ENCODE results near the gene LUC7L2.

The LUC7L2 gene

GRCh38 chr7:139431010-139431409 lies 71.3 kb downstream of the LUC7L2 start:
- Histone ChIP-seq H3K27me3 (ENCODE audit: insufficient read depth, low read depth, severe bottlenecking) (no peaks in the 10 kb centered on the region), H3K36me3 (peaks cover 17% of the 10 kb centered on the region), H3K4me3 (ENCODE audit: low read depth, low read length) (no peak overlapping the region), H3K27ac (no peak overlapping the region), H3K9me3 (ENCODE audit: severe bottlenecking) (no peaks in the 10 kb centered on the region)
- no peak for TF ChIP-seq CTCF (IDR thresholded peaks at IDR 0.05; ENCODE audit: low read depth, low read length)
- DNase-seq: no peak

- Histone ChIP-seq H3K36me3 (peaks cover 18% of the 10 kb centered on the region), H3K27me3 (ENCODE audit: insufficient read depth, low read depth, severe bottlenecking) (no peaks in the 10 kb centered on the region), H3K4me3 (ENCODE audit: low read depth, low read length) (no peak overlapping the region), H3K9me3 (ENCODE audit: severe bottlenecking) (no peaks in the 10 kb centered on the region), H3K27ac (no peak overlapping the region)
- no peak for TF ChIP-seq CTCF (IDR thresholded peaks at IDR 0.05; ENCODE audit: low read depth, low read length)
- no peak for DNase-seq
Measured at GRCh38 chr7:139431459-139431858, 71.8 kb downstream of the LUC7L2 start.

- no peak for TF ChIP-seq CTCF (IDR thresholded peaks at IDR 0.05; ENCODE audit: low read depth, low read length)
- no peak for DNase-seq
- no peaks in the 10 kb centered on the region for H3K27me3 ChIP-seq (ENCODE audit: insufficient read depth, low read depth, severe bottlenecking)
- H3K36me3 ChIP-seq: peaks cover 10% of the 10 kb centered on the region
- H3K4me3 ChIP-seq (ENCODE audit: low read depth, low read length): no peak overlapping the region
- H3K9me3 ChIP-seq (ENCODE audit: severe bottlenecking): no peaks in the 10 kb centered on the region
- H3K27ac ChIP-seq: no peak overlapping the region
Measured at GRCh38 chr7:139436806-139437205, 77.1 kb downstream of the LUC7L2 start.

- Histone ChIP-seq H3K9me3 (ENCODE audit: severe bottlenecking) (no peaks in the 10 kb centered on the region), H3K27me3 (ENCODE audit: insufficient read depth, low read depth, severe bottlenecking) (no peaks in the 10 kb centered on the region), H3K4me3 (ENCODE audit: low read depth, low read length) (no peak overlapping the region), H3K36me3 (peaks cover 10% of the 10 kb centered on the region), H3K27ac (no peak overlapping the region)
- no peak for DNase-seq
- no peak for TF ChIP-seq CTCF (IDR thresholded peaks at IDR 0.05; ENCODE audit: low read depth, low read length)
Measured at GRCh38 chr7:139439375-139439774, 79.7 kb downstream of the LUC7L2 start.

GRCh38 chr7:139441961-139442360 lies 82.3 kb downstream of the LUC7L2 start:
- no peak overlapping the region for H3K27ac ChIP-seq
- no peak for DNase-seq
- no peak for TF ChIP-seq CTCF (IDR thresholded peaks at IDR 0.05; ENCODE audit: low read depth, low read length)

GRCh38 chr7:139446051-139446890 lies 86.6 kb downstream of the LUC7L2 start:
- H3K27ac ChIP-seq: no peak overlapping the region
- no peaks in the 10 kb centered on the region for H3K36me3 ChIP-seq

More at GRCh38 chr7:139441961-139442360, 82.3 kb downstream of the LUC7L2 start:
- H3K27me3 ChIP-seq (ENCODE audit: insufficient read depth, low read depth, severe bottlenecking): no peaks in the 10 kb centered on the region
- H3K9me3 ChIP-seq (ENCODE audit: severe bottlenecking): no peaks in the 10 kb centered on the region
- H3K4me3 ChIP-seq (ENCODE audit: low read depth, low read length): no peak overlapping the region
- peaks cover 3% of the 10 kb centered on the region for H3K36me3 ChIP-seq

More at GRCh38 chr7:139446051-139446890, 86.6 kb downstream of the LUC7L2 start:
- H3K4me3 ChIP-seq (ENCODE audit: low read depth, low read length): no peak overlapping the region
- H3K9me3 ChIP-seq (ENCODE audit: severe bottlenecking): no peaks in the 10 kb centered on the region
- TF ChIP-seq CTCF (IDR thresholded peaks at IDR 0.05; ENCODE audit: low read depth, low read length): no peak
- no peaks in the 10 kb centered on the region for H3K27me3 ChIP-seq (ENCODE audit: insufficient read depth, low read depth, severe bottlenecking)
- no peak for DNase-seq

Data from WERI-Rb-1 (cell line).